PC-9 (cell line): ENCODE data around the gene CREG1. TPM values are rescaled to one million over a fixed set of nuclear protein-coding genes. Genes with fewer than 3 reads are reported as not detected.
"Not testable (repeated sequence)": the region's sequence is repeated elsewhere in the genome, so short reads cannot be mapped to it uniquely, and the experiment has no call there.

ENCODE experiments used
- BruUV-seq: library from RNA; stranded (reverse); fragments of 400-500 nt; replicated peaks from 2 replicates; lab custom pipeline; 2021; lab: Mats Ljungman, UMichigan
- CTCF ChIA-PET: fragments of 300-600 bp; sonication (Branson Sonifier 250); formaldehyde crosslinking; loops from one replicate; lab custom pipeline; 2022; ENCODE audit warnings: antibody characterized with exemption; lab: Charles Lee
- POLR2A ChIA-PET: fragments of 300-600 bp; sonication (Branson Sonifier 250); formaldehyde crosslinking; loops from one replicate; lab custom pipeline; 2022; ENCODE audit warnings: antibody characterized with exemption; ENCODE audit not compliant: unreplicated experiment; lab: Charles Lee
- DNase-seq, 2 experiments: peaks; one replicate each; pipeline versions ENCODE4 v3.0.0 to v3.0.0-alpha.2; 2015 to 2022; ENCODE audit warnings: mixed read lengths in 1 of 2
- H2AFZ ChIP-seq: fragments of 200-600 bp; sonication (generic); 2 replicates; pipeline ENCODE4 v1.8.1; 2017; ENCODE audit warnings: antibody characterized with exemption
- H3F3A ChIP-seq: fragments of 200-600 bp; sonication (generic); 2 replicates; pipeline ENCODE4 v1.8.1; 2017; ENCODE audit warnings: antibody characterized with exemption, mild to moderate bottlenecking, low read depth; ENCODE audit not compliant: insufficient read depth
- H3K27ac ChIP-seq: fragments of 200-600 bp; sonication (generic); 2 replicates; pipeline ENCODE4 v1.6.1; 2016; ENCODE audit warnings: mixed run types
- H3K27me3 ChIP-seq: fragments of 200-600 bp; sonication (generic); 2 replicates; pipeline ENCODE4 v1.6.1; 2016; ENCODE audit warnings: low read depth, mixed run types; ENCODE audit not compliant: insufficient read depth
- H3K36me3 ChIP-seq: fragments of 200-600 bp; sonication (generic); 2 replicates; pipeline ENCODE4 v1.6.1; 2016; ENCODE audit warnings: low read depth, mixed run types
- H3K4me1 ChIP-seq: fragments of 200-600 bp; sonication (generic); replicated peaks from 2 replicates; pipeline ENCODE4 v1.6.1; 2016; ENCODE audit warnings: mixed run types; ENCODE audit not compliant: insufficient read depth
- H3K4me2 ChIP-seq: fragments of 200-600 bp; sonication (generic); 2 replicates; pipeline ENCODE4 v1.6.1; 2017; ENCODE audit warnings: mixed run types
- H3K4me3 ChIP-seq: fragments of 200-600 bp; sonication (generic); 2 replicates; pipeline ENCODE4 v1.6.1; 2016; ENCODE audit warnings: mixed run types
- H3K79me2 ChIP-seq: fragments of 200-600 bp; sonication (generic); 2 replicates; pipeline ENCODE4 v1.6.1; 2017; ENCODE audit warnings: low read depth, mixed run types
- H3K9me2 ChIP-seq: fragments of 200-600 bp; sonication (generic); 2 replicates; pipeline ENCODE4 v1.8.1; 2017; ENCODE audit warnings: mild to moderate bottlenecking; ENCODE audit not compliant: insufficient read depth
- H3K9me3 ChIP-seq: fragments of 200-600 bp; sonication (generic); 2 replicates; pipeline ENCODE4 v1.8.1; 2016; ENCODE audit warnings: low read depth; ENCODE audit not compliant: insufficient read depth
- H4K20me1 ChIP-seq: fragments of 200-600 bp; sonication (generic); 2 replicates; pipeline ENCODE4 v1.8.1; 2017; ENCODE audit not compliant: insufficient read depth
- CTCF ChIP-seq: fragments of 200-600 bp; sonication (generic); conservative IDR thresholded peaks from 2 replicates; pipeline ENCODE4 v1.6.1; 2017; ENCODE audit warnings: mixed run types, antibody characterized with exemption, mild to moderate bottlenecking, moderate library complexity
- EZH2 ChIP-seq: fragments of 200-600 bp; sonication (generic); IDR thresholded peaks from 2 replicates; pipeline ENCODE4 v1.8.0; 2017; ENCODE audit warnings: antibody characterized with exemption, low read depth
- intact Hi-C: fragments of 100-400 bp; cut with micrococcal nuclease; formaldehyde crosslinking; loops from one replicate; pipeline ENCODE4 v1.10.0; 2022; ENCODE audit not compliant: unreplicated experiment
- total RNA-seq: library from RNA; stranded (reverse); gene quantifications from 2 replicates; pipeline ENCODE4 v1.2.3, GENCODE V29; 2021

The CREG1 gene
- total RNA-seq, 1 experiment from 2014 or later: 31.6 TPM

GRCh38 chr1:167562702-167563101 is 9.1 kb upstream of the CREG1 start:
- ChIA-PET CTCF (no interaction called here), POLR2A (no interaction called here)
- Histone ChIP-seq H3K79me2 (no peaks in the 10 kb centered on the region), H3F3A (peaks cover 18% of the 10 kb centered on the region), H3K9me2 (no peaks in the 10 kb centered on the region), H3K36me3 (no peaks in the 10 kb centered on the region), H3K9me3 (no peaks in the 10 kb centered on the region), H3K27me3 (no peaks in the 10 kb centered on the region), H3K4me3 (no peak overlapping the region), H2AFZ (no peak overlapping the region), H3K4me1 (peaks cover 28% of the 10 kb centered on the region), H4K20me1 (no peaks in the 10 kb centered on the region), H3K4me2 (no peak overlapping the region), H3K27ac (no peak overlapping the region)
- no TSS peak for BruUV-seq
- no peak for DNase-seq
- TF ChIP-seq CTCF (no peak), EZH2 (no peak)
- intact Hi-C loops: loop anchor here (10.0 kb wide), 1 partner anchor 102 kb away; no protein-coding TSS in a partner anchor

GRCh38 chr1:167561753-167562152 is 8.2 kb upstream of the CREG1 start:
- H3K79me2 ChIP-seq: no peaks in the 10 kb centered on the region
- H3K9me2 ChIP-seq: no peaks in the 10 kb centered on the region
- H3K4me2 ChIP-seq: no peak overlapping the region
- H3K9me3 ChIP-seq: no peaks in the 10 kb centered on the region
- H3F3A ChIP-seq: peaks cover 18% of the 10 kb centered on the region
- peaks cover 28% of the 10 kb centered on the region for H3K4me1 ChIP-seq
- intact Hi-C loops: loop anchor here (10.0 kb wide), 1 partner anchor 103 kb away; no protein-coding TSS in a partner anchor
- no peaks in the 10 kb centered on the region for H4K20me1 ChIP-seq
- BruUV-seq: no TSS peak
- no peak overlapping the region for H3K4me3 ChIP-seq
- DNase-seq: no peak
- H3K27me3 ChIP-seq: no peaks in the 10 kb centered on the region
- CTCF ChIA-PET: no interaction called here
- H3K36me3 ChIP-seq: no peaks in the 10 kb centered on the region
- no peak for TF ChIP-seq EZH2
- no peak for TF ChIP-seq CTCF
- no peak overlapping the region for H3K27ac ChIP-seq
- POLR2A ChIA-PET: no interaction called here
- H2AFZ ChIP-seq: no peak overlapping the region

- CTCF ChIA-PET: interaction anchor here (0.6 to 0.9 kb wide), 2 partner anchors 131 to 1630 kb away, joined by 3 read pairs; no protein-coding TSS in a partner anchor
- H3K4me3 ChIP-seq: no peak overlapping the region
- H3K4me2 ChIP-seq: peak overlapping the region; percentile 24; the same call in 1 of the 2 replicates
These were observed 2.6 kb upstream of the CREG1 start for GRCh38 chr1:167555971-167556714.

GRCh38 chr1:167555072-167555471 is 1.5 kb upstream of the CREG1 start:
- DNase-seq, POLR2A ChIA-PET, H3K27ac ChIP-seq, H3K4me3 ChIP-seq, H3F3A ChIP-seq, H3K79me2 ChIP-seq, H3K27me3 ChIP-seq, BruUV-seq, H4K20me1 ChIP-seq, H2AFZ ChIP-seq, H3K9me3 ChIP-seq, H3K4me2 ChIP-seq, H3K36me3 ChIP-seq, H3K9me2 ChIP-seq: not testable (repeated sequence)
- intact Hi-C loops: loop anchor here (5.0 kb wide), 2 partner anchors 288 to 527 kb away; no protein-coding TSS in a partner anchor
- peaks cover 18% of the 10 kb centered on the region for H3K4me1 ChIP-seq
- CTCF ChIA-PET: interaction anchor here (0.6 to 0.9 kb wide), 2 partner anchors 133 to 323 kb away, joined by 3 read pairs; no protein-coding TSS in a partner anchor

More at GRCh38 chr1:167555971-167556714, 2.6 kb upstream of the CREG1 start:
- no peaks in the 10 kb centered on the region for H4K20me1 ChIP-seq
- no peak overlapping the region for H2AFZ ChIP-seq
- H3K4me1 ChIP-seq: peaks cover 18% of the 10 kb centered on the region
- no peaks in the 10 kb centered on the region for H3K27me3 ChIP-seq
- no TSS peak for BruUV-seq
- POLR2A ChIA-PET: no interaction called here
- no peaks in the 10 kb centered on the region for H3K9me3 ChIP-seq
- no peaks in the 10 kb centered on the region for H3K79me2 ChIP-seq
- no peaks in the 10 kb centered on the region for H3F3A ChIP-seq
- H3K9me2 ChIP-seq: no peaks in the 10 kb centered on the region
- H3K27ac ChIP-seq: no peak overlapping the region
- TF ChIP-seq CTCF: peak; percentile 93
- TF ChIP-seq EZH2: no peak
- H3K36me3 ChIP-seq: no peaks in the 10 kb centered on the region
- intact Hi-C loops: loop anchor here (1.0 to 5.0 kb wide), 5 partner anchors 45 to 526 kb away; no protein-coding TSS in a partner anchor
- DNase-seq: peak; percentile 70 to 73
